Stimulated activated naive CD4-positive, alpha-beta T cell treated with Interleukin-2 at 50 U/mL for 16 hours (primary cell): Measurements from ENCODE around the gene DND1.
"Not testable (repeated sequence)": the region's sequence is repeated elsewhere in the genome, so short reads cannot be mapped to it uniquely, and the experiment has no call there.

Experiments used
- DNase-seq: peaks from one replicate; lab custom pipeline; 2025; lab: John Stamatoyannopoulos, UW

The DND1 gene

GRCh38 chr5:140631036-140631417, 42.3 kb downstream of the DND1 start:
- DNase-seq, result no peak

- no peak for DNase-seq
Observed at GRCh38 chr5:140630292-140631035, 42.9 kb downstream of the DND1 start.

DNA sequence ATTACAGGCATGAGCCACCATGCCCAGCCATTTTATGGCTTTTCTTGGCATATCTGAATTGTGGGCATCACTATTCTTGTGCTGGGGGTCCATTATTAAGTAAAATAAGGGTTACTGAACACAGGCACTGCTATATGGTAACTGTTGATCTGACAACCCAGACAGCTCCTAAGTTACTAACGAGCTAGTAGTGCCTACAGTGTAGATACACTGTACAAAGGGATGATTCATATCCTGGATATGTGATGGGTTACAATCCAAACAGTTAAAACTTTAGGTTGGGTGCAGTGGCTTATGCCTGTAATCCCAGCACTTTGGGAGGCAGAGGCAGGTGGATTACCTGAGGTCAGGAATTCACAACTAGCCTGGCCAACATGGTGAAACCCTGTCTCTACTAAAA, 44.7 kb downstream of the DND1 start:
- no peak for DNase-seq

DNA sequence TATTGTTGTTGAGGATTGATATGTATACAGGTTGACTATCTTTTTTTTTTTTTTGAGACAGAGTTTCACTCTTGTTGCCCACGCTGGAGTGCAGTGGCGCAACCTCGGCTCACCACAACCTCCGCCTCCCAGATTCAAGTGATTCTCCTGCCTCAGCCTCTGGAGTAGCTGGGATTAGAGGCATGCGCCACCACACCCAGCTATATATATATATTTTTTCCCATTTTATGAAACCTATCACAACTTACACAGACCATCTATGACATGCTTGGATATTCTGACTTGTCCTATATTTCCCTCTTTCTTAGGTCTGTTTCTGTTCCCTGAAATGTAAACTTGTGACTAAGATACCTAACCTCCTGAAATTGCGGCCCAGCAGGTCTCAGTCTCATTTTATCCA, 45.4 kb downstream of the DND1 start:
- DNase-seq, result no peak

DNA sequence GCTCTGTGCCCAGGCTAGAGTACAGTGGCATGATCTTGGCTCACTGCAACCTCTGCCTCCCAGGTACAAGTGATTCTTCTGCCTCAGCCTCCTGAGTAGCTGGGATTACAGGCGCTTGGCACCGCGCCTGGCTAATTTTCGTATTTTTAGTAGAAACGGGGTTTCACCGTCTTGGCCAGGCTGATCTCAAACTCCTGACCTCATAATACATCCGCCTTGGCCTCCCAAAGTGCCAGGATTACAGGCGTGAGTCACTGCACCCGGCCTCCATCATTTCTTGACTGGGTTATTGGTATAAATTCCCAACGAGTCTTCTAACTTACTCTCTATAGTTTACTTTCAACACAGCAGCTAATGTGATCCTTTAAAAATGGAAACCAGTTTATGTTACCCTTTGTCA, 48.5 kb downstream of the DND1 start:
- DNase-seq, result not testable (repeated sequence)

DNA sequence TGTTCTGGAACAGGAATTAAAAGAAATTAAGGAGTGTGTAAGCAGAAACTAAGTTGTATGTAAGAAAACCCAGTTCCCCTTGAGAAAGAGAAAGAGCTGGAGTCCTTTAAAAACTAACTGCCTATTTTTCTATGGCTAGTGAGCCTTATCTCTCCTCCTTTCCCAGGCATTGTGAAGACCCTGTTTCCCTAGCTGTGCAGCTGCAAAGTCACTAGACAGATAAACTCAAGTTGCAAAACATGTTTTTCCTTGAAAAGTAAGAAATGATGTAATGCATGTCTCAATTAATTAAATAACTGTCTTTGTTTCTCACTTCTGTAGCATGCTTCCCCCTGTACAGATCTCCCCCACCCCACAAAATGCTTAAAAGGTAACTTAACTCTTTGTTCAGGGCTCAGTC, 50.3 kb downstream of the DND1 start:
- not testable (repeated sequence) for DNase-seq

- DNase-seq, result no peak
Observed at GRCh38 chr5:140622301-140622700, 51.1 kb downstream of the DND1 start.
